Smooth muscle cell (in vitro differentiated cells): ENCODE results near the gene DCHS1. TPM values are rescaled to one million over a fixed set of nuclear protein-coding genes. Genes with fewer than 3 reads are reported as not detected.

ENCODE experiments used
- DNase-seq: peaks from one replicate; lab custom pipeline; 2025; ENCODE audit not compliant: unreplicated experiment; lab: John Stamatoyannopoulos, UW
- H2AFZ ChIP-seq: fragments of 200-600 bp; sonication (generic); 2 replicates; pipeline ENCODE4 v1.6.0; 2016; ENCODE audit warnings: antibody characterized with exemption, low read depth, mild to moderate bottlenecking
- H3F3A ChIP-seq: fragments of 200-600 bp; sonication (generic); 2 replicates; pipeline ENCODE4 v1.6.0; 2017; ENCODE audit warnings: antibody characterized with exemption, low read depth
- H3K27ac ChIP-seq: fragments of 200-600 bp; sonication (generic); 2 replicates; pipeline ENCODE4 v1.5.1; 2016; ENCODE audit warnings: low read depth, mild to moderate bottlenecking
- H3K27me3 ChIP-seq: fragments of 200-600 bp; sonication (generic); 2 replicates; pipeline ENCODE4 v1.6.1; 2016; ENCODE audit warnings: low read depth, mild to moderate bottlenecking
- H3K36me3 ChIP-seq: fragments of 200-600 bp; sonication (generic); 2 replicates; pipeline ENCODE4 v1.5.1; 2016; ENCODE audit warnings: low read depth
- H3K4me1 ChIP-seq: fragments of 200-600 bp; sonication (generic); 2 replicates; pipeline ENCODE4 v1.5.1; 2016; ENCODE audit warnings: low read depth
- H3K4me2 ChIP-seq: fragments of 200-600 bp; sonication (generic); 2 replicates; pipeline ENCODE4 v1.6.0; 2016; ENCODE audit warnings: mild to moderate bottlenecking
- H3K4me3 ChIP-seq: fragments of 200-600 bp; sonication (generic); 2 replicates; pipeline ENCODE4 v1.5.1; 2016; ENCODE audit warnings: mild to moderate bottlenecking
- H3K79me2 ChIP-seq: fragments of 200-600 bp; sonication (generic); 2 replicates; pipeline ENCODE4 v1.6.0; 2016; ENCODE audit warnings: low read depth, mild to moderate bottlenecking
- H3K9ac ChIP-seq: fragments of 200-600 bp; sonication (generic); 2 replicates; pipeline ENCODE4 v1.6.0; 2016; ENCODE audit warnings: low read depth
- H3K9me3 ChIP-seq: fragments of 200-600 bp; sonication (generic); replicated peaks from 2 replicates; pipeline ENCODE4 v1.5.1; 2016; ENCODE audit warnings: low read depth
- H4K20me1 ChIP-seq: fragments of 200-600 bp; sonication (generic); 2 replicates; pipeline ENCODE4 v1.6.0; 2016; ENCODE audit warnings: low read depth
- WGBS: methylation state at CpG from one replicate; pipeline ENCODE4 v1.1.7; 2016; ENCODE audit warnings: low lambda C conversion rate; 5-methylcytosine and 5-hydroxymethylcytosine counted together
- polyA plus RNA-seq: library from polyadenylated mRNA; unstranded; fragments of >200 nt; fragmentation: Nextera tagmentation; extraction: Ambion mirVana; gene quantifications from 2 replicates; pipeline ENCODE4 v1.2.1, GENCODE V29; 2016
- total RNA-seq: library from RNA; depleted of rRNA; stranded (reverse); fragments of >200 nt; gene quantifications from 2 replicates; pipeline ENCODE4 v1.2.3, GENCODE V29; 2014
- TF ChIP-seq, protein P1 (sequence below): fragments of 200-600 bp; sonication (generic); IDR thresholded peaks from 2 replicates; pipeline ENCODE4 v1.5.1; 2017; ENCODE audit warnings: borderline replicate concordance, mild to moderate bottlenecking, antibody characterized with exemption; ENCODE audit not compliant: insufficient read depth, poor library complexity, severe bottlenecking

Gene DCHS1
- total and polyA plus RNA-seq, 2 experiments from 2014 or later, result 24.5 to 34.2 TPM

GRCh38 chr11:6674862-6675261 lies 19.3 kb upstream of the DCHS1 start:
- H3K9ac ChIP-seq, result no peak overlapping the region
- H3K4me3 ChIP-seq, result no peak overlapping the region
- H4K20me1 ChIP-seq, result no peaks in the 10 kb centered on the region
- H3K4me2 ChIP-seq, result no peak overlapping the region
- 86% methylated on average over 4 of the region's 4 CpGs for WGBS
- no peaks in the 10 kb centered on the region for H3K4me1 ChIP-seq
- no peak overlapping the region for H3K27ac ChIP-seq
- no peaks in the 10 kb centered on the region for H3K36me3 ChIP-seq
- no peaks in the 10 kb centered on the region for H3K27me3 ChIP-seq
- H3K79me2 ChIP-seq, result no peaks in the 10 kb centered on the region
- TF ChIP-seq, protein P1, sequence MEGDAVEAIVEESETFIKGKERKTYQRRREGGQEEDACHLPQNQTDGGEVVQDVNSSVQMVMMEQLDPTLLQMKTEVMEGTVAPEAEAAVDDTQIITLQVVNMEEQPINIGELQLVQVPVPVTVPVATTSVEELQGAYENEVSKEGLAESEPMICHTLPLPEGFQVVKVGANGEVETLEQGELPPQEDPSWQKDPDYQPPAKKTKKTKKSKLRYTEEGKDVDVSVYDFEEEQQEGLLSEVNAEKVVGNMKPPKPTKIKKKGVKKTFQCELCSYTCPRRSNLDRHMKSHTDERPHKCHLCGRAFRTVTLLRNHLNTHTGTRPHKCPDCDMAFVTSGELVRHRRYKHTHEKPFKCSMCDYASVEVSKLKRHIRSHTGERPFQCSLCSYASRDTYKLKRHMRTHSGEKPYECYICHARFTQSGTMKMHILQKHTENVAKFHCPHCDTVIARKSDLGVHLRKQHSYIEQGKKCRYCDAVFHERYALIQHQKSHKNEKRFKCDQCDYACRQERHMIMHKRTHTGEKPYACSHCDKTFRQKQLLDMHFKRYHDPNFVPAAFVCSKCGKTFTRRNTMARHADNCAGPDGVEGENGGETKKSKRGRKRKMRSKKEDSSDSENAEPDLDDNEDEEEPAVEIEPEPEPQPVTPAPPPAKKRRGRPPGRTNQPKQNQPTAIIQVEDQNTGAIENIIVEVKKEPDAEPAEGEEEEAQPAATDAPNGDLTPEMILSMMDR, result no peak
- no peak overlapping the region for H2AFZ ChIP-seq
- H3F3A ChIP-seq, result no peaks in the 10 kb centered on the region
- no peaks in the 10 kb centered on the region for H3K9me3 ChIP-seq
- DNase-seq, result no peak

DNA sequence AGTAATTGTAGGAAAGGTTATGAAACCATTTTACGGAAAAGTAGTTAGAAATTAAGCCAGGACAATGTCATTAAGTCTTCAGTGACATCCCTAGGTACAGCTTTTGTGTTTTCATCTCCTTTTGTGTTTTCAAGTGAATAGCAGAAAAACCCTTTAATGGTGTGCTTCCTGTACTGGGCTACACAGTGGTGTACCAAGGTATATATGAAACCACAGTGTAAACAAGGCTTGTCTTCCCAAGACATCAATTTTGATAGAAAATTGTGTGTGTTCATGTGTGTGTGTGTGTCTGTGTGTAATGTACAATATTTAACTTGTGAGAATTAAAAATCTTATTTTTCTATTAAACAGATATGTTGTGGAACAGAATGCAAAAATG lies 18.6 kb upstream of the DCHS1 start:
- no peak overlapping the region for H3K4me3 ChIP-seq
- no peak overlapping the region for H2AFZ ChIP-seq
- 100% methylated on average over 1 of the region's 1 CpG for WGBS
- no peak overlapping the region for H3K4me2 ChIP-seq
- H4K20me1 ChIP-seq, result no peaks in the 10 kb centered on the region
- H3K27me3 ChIP-seq, result no peaks in the 10 kb centered on the region
- no peak overlapping the region for H3K27ac ChIP-seq
- no peaks in the 10 kb centered on the region for H3K4me1 ChIP-seq
- DNase-seq, result no peak
- H3K9me3 ChIP-seq, result no peaks in the 10 kb centered on the region
- TF ChIP-seq, protein P1, result no peak
- no peaks in the 10 kb centered on the region for H3K36me3 ChIP-seq
- H3K9ac ChIP-seq, result no peak overlapping the region
- no peaks in the 10 kb centered on the region for H3K79me2 ChIP-seq
- no peaks in the 10 kb centered on the region for H3F3A ChIP-seq

GRCh38 chr11:6673523-6674218 lies 18.1 kb upstream of the DCHS1 start:
- no peak overlapping the region for H3K4me3 ChIP-seq
- no peaks in the 10 kb centered on the region for H3K79me2 ChIP-seq
- no peaks in the 10 kb centered on the region for H3K9me3 ChIP-seq
- H3K9ac ChIP-seq, result no peak overlapping the region
- no peaks in the 10 kb centered on the region for H3K27me3 ChIP-seq
- H3K4me1 ChIP-seq, result no peaks in the 10 kb centered on the region
- no peak overlapping the region for H2AFZ ChIP-seq
- no peaks in the 10 kb centered on the region for H4K20me1 ChIP-seq
- DNase-seq, result no peak
- TF ChIP-seq, protein P1, result no peak
- no peaks in the 10 kb centered on the region for H3F3A ChIP-seq
- no peaks in the 10 kb centered on the region for H3K36me3 ChIP-seq
- H3K4me2 ChIP-seq, result no peak overlapping the region
- H3K27ac ChIP-seq, result no peak overlapping the region

- no peaks in the 10 kb centered on the region for H3K27me3 ChIP-seq
- WGBS, result 60% methylated on average over 2 of the region's 2 CpGs
- no peak for DNase-seq
- H3K4me1 ChIP-seq, result no peaks in the 10 kb centered on the region
- H3K79me2 ChIP-seq, result no peaks in the 10 kb centered on the region
- no peak overlapping the region for H3K4me3 ChIP-seq
- no peak overlapping the region for H3K9ac ChIP-seq
- no peak overlapping the region for H3K4me2 ChIP-seq
- no peaks in the 10 kb centered on the region for H4K20me1 ChIP-seq
- no peaks in the 10 kb centered on the region for H3F3A ChIP-seq
- no peak overlapping the region for H3K27ac ChIP-seq
- no peaks in the 10 kb centered on the region for H3K36me3 ChIP-seq
- no peaks in the 10 kb centered on the region for H3K9me3 ChIP-seq
- TF ChIP-seq, protein P1, result no peak
- H2AFZ ChIP-seq, result no peak overlapping the region
Observed at GRCh38 chr11:6671991-6672390, 16.4 kb upstream of the DCHS1 start.
